ENCODE measurements around the gene LVRN.

Gene LVRN

GRCh38 chr5:115947260-115947659 is 15.0 kb upstream of the LVRN start:
- FAIRE-seq (no peak), DNase-seq (ENCODE audit: insufficient read length, low spot score) (no peak)
- no peak for TF ChIP-seq CTCF (IDR thresholded peaks at IDR 0.05; ENCODE audit: insufficient read depth, missing control alignments)

GRCh38 chr5:115948091-115948534 is 14.2 kb upstream of the LVRN start:
- TF ChIP-seq CTCF (IDR thresholded peaks at IDR 0.05; ENCODE audit: insufficient read depth, missing control alignments): no peak
- DNase-seq (ENCODE audit: insufficient read length, low spot score): no peak
- no peak for FAIRE-seq

GRCh38 chr5:115949096-115949495 is 13.2 kb upstream of the LVRN start:
- no peak for TF ChIP-seq CTCF (IDR thresholded peaks at IDR 0.05; ENCODE audit: insufficient read depth, missing control alignments)
- FAIRE-seq (no peak), DNase-seq (ENCODE audit: insufficient read length, low spot score) (no peak)

GRCh38 chr5:115952588-115952987 is 9.7 kb upstream of the LVRN start:
- FAIRE-seq (no peak), DNase-seq (ENCODE audit: insufficient read length, low spot score) (no peak)
- TF ChIP-seq CTCF (IDR thresholded peaks at IDR 0.05; ENCODE audit: insufficient read depth, missing control alignments): no peak

- TF ChIP-seq CTCF (IDR thresholded peaks at IDR 0.05; ENCODE audit: insufficient read depth, missing control alignments): no peak
- no peak for FAIRE-seq
- no peak for DNase-seq (ENCODE audit: insufficient read length, low spot score)
These were observed 8.1 kb upstream of the LVRN start for GRCh38 chr5:115954144-115954543.

- no peak for TF ChIP-seq CTCF (IDR thresholded peaks at IDR 0.05; ENCODE audit: insufficient read depth, missing control alignments)
- DNase-seq (ENCODE audit: insufficient read length, low spot score) (no peak), FAIRE-seq (no peak)
These were observed 5.3 kb upstream of the LVRN start for GRCh38 chr5:115956957-115957356.

- DNase-seq (ENCODE audit: insufficient read length, low spot score) (no peak), FAIRE-seq (no peak)
- TF ChIP-seq CTCF (IDR thresholded peaks at IDR 0.05; ENCODE audit: insufficient read depth, missing control alignments): no peak
These were observed 665 bp upstream of the LVRN start for GRCh38 chr5:115961381-115962238.
